GM18867 (cell line): ENCODE data around the gene GTF3A.

Source experiments
- ATAC-seq: cut with Tn5 transposase; IDR thresholded peaks from one replicate; pipeline ENCODE4 v1.9.1; 2021; ENCODE audit warnings: mild to moderate bottlenecking, moderate library complexity; ENCODE audit not compliant: unreplicated experiment

Gene GTF3A

DNA sequence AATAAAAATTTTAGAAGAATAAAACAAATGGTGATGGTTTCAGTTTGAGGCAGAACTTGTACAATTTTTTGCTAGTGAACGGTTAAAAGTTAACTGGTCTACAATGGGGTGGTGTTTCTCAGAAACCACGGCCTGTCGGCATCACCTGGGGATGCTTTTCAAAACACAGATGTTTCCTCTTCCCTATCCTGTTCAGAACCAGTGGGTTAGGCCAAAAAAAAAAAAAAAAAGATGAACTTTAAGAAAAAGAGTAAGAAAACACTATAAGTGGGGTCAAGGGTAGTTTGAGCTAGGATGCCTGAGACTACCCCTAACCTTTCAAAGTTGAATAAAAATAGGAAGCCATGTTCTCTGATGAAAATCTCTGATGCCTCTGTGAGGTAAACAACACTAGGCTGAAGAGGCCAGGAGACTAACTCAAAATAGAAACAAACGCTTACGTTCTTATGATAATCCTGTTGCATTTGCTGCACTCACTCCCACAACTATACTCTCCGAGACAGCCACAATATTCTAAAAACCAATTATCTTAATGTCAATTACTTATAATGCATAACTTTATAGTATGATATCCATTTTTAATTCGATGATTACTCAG lies 22.7 kb downstream of the GTF3A start:
- ATAC-seq = no peak

GRCh38 chr13:27448308-27448707 lies 23.9 kb downstream of the GTF3A start:
- ATAC-seq = no peak

GRCh38 chr13:27449081-27449603 lies 24.7 kb downstream of the GTF3A start:
- ATAC-seq = no peak

DNA sequence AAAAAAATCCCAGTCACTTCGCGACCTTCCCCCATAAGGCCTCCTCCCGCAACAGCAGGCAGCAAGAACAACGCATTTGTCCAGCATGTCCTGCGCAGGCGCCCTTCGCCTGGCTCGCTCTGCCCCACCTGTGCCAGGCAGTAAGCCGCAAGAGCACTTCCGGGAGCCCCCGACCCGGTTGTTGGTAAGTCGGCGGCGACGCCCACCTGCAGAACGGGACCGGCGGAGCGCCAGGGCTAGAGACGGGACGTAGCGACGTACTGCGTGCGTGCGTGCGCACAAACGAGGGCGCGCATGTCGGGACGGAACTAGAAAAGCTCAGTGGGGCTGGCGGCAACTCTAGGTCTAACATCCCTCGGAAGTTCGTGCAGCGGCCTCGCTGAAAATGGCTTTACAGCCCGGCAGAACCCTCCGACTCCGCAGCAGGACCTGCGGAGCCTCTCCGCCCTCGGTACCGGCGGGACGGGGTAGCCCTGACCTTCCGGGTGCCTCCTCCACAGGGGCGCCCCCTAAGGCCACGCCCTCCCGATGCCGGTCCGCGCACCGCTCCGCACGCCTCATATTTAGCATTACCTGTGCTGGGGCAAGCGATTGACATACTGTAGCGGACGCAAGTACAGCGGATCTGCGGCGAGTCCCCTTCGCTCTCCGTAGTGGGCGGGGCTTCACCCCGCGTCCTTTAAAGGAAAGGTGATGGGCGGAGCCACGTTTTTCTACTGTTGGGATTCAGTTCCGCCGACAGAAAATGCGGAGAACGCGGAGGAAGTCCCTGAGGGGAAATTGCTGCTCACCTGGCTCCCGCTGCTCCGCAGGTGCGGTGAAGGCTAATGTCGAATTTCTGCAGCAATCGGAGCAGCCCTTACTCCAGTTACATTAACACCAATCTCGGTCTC lies 25.8 kb downstream of the GTF3A start, which contains the start of gene MTIF3:
Gene MTIF3 (minus strand): TSS at position 629 of the 893 bp plus-strand sequence. CDS start 10,116 bp downstream, outside the sequence.
- peak; percentile 84 for ATAC-seq

- no peak for ATAC-seq
These were observed 26.6 kb downstream of the GTF3A start for GRCh38 chr13:27450921-27451471.

- no peak for ATAC-seq
These were observed 31.0 kb downstream of the GTF3A start for GRCh38 chr13:27455331-27455855.

DNA sequence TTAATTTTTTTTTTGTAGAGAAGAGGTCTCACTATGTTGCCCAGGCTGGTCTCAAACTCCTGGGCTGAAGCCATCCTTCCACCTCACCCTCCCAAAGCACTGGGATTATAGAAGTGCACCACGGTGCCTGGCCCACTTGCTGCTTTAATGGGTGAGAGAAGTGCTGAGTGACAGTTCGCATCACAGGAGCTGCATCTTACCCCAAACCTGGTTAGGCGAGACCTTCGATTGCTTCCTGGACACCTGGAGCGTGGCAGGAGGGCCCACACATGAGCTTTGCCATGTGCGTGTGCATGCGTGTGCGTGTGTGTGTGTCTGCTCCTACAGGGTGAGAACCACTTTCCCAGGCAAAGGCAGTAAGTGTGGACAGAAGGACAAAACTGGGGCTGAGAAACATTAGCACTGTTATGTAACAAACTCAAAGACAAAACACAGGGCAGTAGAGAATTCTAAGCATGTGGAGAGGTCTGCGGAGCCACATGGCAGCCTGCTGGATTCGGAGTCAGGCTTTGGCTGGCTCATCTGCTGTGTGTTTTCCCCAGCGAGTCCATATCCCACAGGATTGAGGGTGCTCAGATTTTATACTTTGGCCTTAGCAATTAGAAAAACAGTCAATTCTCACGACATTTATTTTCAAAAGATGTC lies 37.6 kb downstream of the GTF3A start:
- ATAC-seq = no peak

DNA sequence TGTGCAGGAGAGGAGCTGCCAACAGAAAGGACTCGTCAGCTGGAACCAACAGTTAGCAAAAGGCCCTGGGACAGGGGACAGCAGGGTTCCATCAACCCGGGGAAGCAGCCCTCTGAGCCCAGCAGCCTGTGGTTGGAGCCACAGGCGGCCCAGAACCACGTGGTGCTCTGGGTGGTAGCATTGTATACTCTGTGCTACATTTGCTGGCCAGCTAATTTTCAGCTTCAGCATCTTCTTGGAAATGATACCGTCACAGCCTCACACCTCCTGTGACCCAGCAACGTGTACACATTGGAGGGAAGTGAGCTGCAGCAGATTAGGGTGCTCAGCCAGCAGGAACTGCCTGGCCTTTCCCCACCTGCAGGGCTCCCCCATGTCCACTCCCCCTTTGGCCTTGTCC lies 39.1 kb downstream of the GTF3A start:
- no peak for ATAC-seq

DNA sequence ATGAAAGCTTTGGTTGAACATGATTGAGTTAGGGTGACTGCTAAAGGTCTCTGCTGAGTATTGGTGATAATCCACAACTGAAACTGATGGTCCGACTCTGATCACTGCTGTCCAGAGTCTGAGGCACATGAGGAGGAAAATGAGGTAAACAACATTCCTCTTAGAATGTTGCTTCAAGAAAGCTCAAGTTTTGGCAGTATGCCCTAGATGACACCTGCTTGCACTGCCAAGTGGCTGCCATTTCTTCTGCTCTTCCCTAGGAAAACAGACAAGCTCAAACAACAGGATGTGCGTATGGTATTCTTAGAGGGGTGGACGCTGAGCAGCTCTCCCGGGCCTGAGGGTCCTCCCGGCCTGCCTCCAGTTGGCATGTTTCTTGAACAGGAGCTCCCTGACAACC lies 41.2 kb downstream of the GTF3A start:
- ATAC-seq = no peak

DNA sequence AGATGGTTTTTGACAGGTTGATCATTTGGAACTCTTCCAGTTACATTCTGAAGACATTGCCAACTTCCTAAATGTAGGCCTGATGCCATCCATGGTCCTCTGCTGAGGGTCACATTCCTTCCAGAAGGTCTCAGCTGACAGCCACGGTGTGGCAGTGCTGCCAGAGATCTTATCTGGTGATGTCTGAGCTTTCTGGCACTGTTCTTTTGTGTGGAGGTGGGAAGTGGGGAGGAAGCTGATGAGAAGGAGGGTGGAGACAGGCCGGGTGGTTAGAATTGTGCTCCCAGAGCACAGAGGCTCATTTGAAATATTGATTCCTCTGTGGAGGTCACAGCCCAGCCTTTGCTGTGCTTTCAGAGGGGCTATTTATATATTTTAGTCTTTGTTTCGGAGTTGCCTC lies 42.1 kb downstream of the GTF3A start:
- no peak for ATAC-seq

DNA sequence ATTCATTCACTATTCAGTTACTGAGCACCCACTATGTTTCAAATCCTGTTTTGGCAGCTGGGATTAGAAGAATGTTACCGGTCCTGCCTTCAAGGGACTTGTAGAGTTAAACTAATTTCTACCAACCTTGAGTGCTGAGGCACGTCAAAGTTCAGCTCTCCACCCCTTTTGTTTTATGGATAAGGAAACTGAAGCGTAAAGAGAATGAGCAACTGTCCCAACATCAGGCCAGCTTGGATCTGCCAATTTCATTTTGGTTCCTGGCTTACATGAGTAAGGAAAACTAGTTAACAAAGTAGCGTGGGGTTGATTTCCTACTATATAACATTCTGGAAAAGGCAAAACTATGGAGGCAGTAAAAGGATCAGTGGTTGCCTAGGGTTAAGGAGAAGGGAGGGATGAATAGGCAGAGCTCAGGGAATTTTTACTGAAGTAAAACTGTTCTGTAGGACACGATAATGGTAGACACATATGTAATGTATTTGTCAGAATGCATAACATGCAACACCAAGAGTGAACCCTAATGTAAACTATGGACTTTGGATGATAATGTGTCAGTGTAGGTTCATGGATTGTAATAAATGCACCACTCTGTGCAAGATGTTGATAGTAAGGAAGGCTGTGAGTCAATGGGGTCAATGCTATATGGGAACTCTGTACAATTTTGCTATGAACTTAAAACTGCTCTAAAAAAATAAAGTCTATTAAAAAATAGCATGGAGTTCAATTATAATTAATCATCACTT lies 45.8 kb downstream of the GTF3A start:
- ATAC-seq = no peak

GRCh38 chr13:27472441-27472840 lies 48.0 kb downstream of the GTF3A start:
- ATAC-seq = no peak

- ATAC-seq = no peak
These were observed 48.5 kb downstream of the GTF3A start for GRCh38 chr13:27472941-27473340.

GRCh38 chr13:27474751-27475268 lies 50.4 kb downstream of the GTF3A start:
- no peak for ATAC-seq

- ATAC-seq = peak; percentile 73
These were observed 52.7 kb downstream of the GTF3A start for GRCh38 chr13:27476943-27477703.

DNA sequence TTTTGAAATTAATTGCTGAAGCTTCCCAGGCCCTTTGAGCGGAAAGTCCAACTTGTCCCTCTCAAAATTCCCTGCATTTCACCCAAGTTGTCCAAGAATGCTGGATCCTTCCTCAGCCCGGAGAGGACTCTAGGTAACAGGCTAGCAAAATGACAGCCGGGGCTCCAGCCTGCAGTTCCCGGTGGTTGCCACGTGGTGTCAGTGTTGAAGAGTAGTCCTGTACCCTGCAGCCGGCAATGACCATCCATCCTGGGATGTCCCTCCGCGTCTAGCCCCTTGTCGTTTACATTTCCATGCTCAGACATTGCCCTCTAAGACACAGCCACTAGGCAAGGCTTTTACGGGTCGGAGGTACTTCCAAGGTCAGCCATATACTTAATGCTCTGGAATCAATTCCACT lies 57.3 kb downstream of the GTF3A start:
- ATAC-seq = no peak

GRCh38 chr13:27482983-27483382 lies 58.6 kb downstream of the GTF3A start:
- peak; percentile 98 for ATAC-seq

DNA sequence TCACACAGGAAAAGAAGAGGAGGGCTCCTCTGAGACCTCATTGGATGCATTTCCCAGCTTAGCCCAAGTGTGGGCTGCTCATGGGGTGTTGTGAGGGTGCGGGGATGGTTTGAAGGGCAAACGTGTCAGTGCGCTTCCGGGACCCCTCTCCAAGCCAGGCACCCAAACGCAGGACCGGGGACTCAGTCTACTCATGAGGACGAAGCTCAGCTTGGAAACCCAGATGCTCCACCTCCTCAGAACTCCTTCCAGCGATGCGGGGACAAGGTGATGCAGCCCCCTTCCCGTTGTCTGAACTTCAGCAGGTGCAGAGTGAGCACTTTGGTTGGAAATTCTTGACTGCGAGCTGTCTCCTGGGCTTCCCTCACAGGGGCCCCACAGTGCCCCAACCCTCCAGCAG lies 59.0 kb downstream of the GTF3A start:
- peak; percentile 7 for ATAC-seq
